H1 (cell line): ENCODE results near the gene PPARA. TPM values are rescaled to one million over a fixed set of nuclear protein-coding genes. Genes with fewer than 3 reads are reported as not detected.

Experiments used
- CTCF ChIA-PET: fragments of 300-600 bp; sonication (Branson Sonifier 250); formaldehyde crosslinking; loops from one replicate; lab custom pipeline; 2021; ENCODE audit not compliant: partially characterized antibody; lab: Charles Lee
- POLR2A ChIA-PET: fragments of 300-600 bp; sonication (Branson Sonifier 250); formaldehyde crosslinking; loops from one replicate; lab custom pipeline; 2021; ENCODE audit warnings: inconsistent platforms; ENCODE audit not compliant: partially characterized antibody; lab: Charles Lee
- DNase-seq, 2 experiments: peaks; one replicate each; pipeline versions ENCODE4 v3.0.0 to v3.0.0-alpha.2; 2010 to 2022; ENCODE audit warnings: low spot score in 2 of 2, low read depth in 1 of 2, mixed read lengths in 1 of 2
- FAIRE-seq: peaks from 2 replicates; lab custom pipeline; 2011; peaks lifted over from hg19 to GRCh38; lab: Jason Lieb, UNC
- H2AFZ ChIP-seq: 2 replicates; pipeline ENCODE4 v1.8.1; 2012; ENCODE audit warnings: low read length, inconsistent platforms
- H2AK5ac ChIP-seq: 2 replicates; pipeline ENCODE4 v1.6.1; 2013; ENCODE audit warnings: low read depth, low read length
- H2BK120ac ChIP-seq: replicated peaks from 2 replicates; pipeline ENCODE3; 2013; ENCODE audit warnings: low read depth, low read length, inconsistent platforms
- H2BK12ac ChIP-seq: 2 replicates; pipeline ENCODE4 v1.6.1; 2013; ENCODE audit warnings: low read depth, low read length
- H2BK15ac ChIP-seq: 2 replicates; pipeline ENCODE4 v1.6.1; 2013; ENCODE audit warnings: low read length
- H2BK20ac ChIP-seq: 2 replicates; pipeline ENCODE4 v1.6.1; 2013; ENCODE audit warnings: low read length
- H2BK5ac ChIP-seq: 2 replicates; pipeline ENCODE4 v1.6.1; 2013; ENCODE audit warnings: low read depth, low read length
- H3K14ac ChIP-seq: 2 replicates; pipeline ENCODE4 v1.6.1; 2013; ENCODE audit warnings: inconsistent platforms; ENCODE audit not compliant: insufficient read length
- H3K18ac ChIP-seq: 2 replicates; pipeline ENCODE4 v1.6.1; 2013; ENCODE audit warnings: low read length; ENCODE audit errors: extremely low read depth
- H3K23ac ChIP-seq: 2 replicates; pipeline ENCODE4 v1.6.1; 2013; ENCODE audit warnings: inconsistent platforms; ENCODE audit not compliant: insufficient read length
- H3K23me2 ChIP-seq: 2 replicates; pipeline ENCODE4 v1.6.1; 2013; ENCODE audit warnings: low read depth, low read length
- H3K27ac ChIP-seq: 2 replicates; pipeline ENCODE4 v1.6.1; 2011; ENCODE audit warnings: low read depth, low read length, inconsistent platforms
- H3K27me3 ChIP-seq, 4 experiments: replicated peaks in 1 of 4; 1 replicate in 1 of 4; 2 replicates in 3 of 4; pipeline versions ENCODE4 v1.6.1 to v1.8.1; 2011 to 2013; ENCODE audit warnings: low read length in 3 of 4, mild to moderate bottlenecking in 3 of 4, inconsistent platforms in 2 of 4, mixed read lengths in 2 of 4, moderate library complexity in 1 of 4; ENCODE audit not compliant: control insufficient read depth in 3 of 4, insufficient read depth in 3 of 4; ENCODE audit errors: extremely low read depth in 1 of 4
- H3K36me3 ChIP-seq, 4 experiments: 2 replicates each; pipeline versions ENCODE4 v1.6.1 to v1.8.1; 2011 to 2013; ENCODE audit warnings: mild to moderate bottlenecking in 4 of 4, low read length in 3 of 4, moderate library complexity in 2 of 4, control low read depth in 1 of 4, inconsistent platforms in 1 of 4; ENCODE audit not compliant: insufficient read depth in 4 of 4, control insufficient read depth in 2 of 4
- H3K4ac ChIP-seq: replicated peaks from 2 replicates; pipeline ENCODE3; 2013; ENCODE audit warnings: low read length, low read depth, mixed read lengths, inconsistent platforms; ENCODE audit not compliant: insufficient read length
- H3K4me1 ChIP-seq, 4 experiments: replicated peaks in 1 of 4; 1 replicate in 1 of 4; 2 replicates in 3 of 4; pipeline versions ENCODE4 v1.6.1 to v1.8.1; 2011 to 2013; ENCODE audit warnings: low read length in 3 of 4, inconsistent platforms in 2 of 4, mixed read lengths in 1 of 4; ENCODE audit not compliant: insufficient read depth in 4 of 4, control insufficient read depth in 3 of 4
- H3K4me2 ChIP-seq, 2 experiments: 2 replicates each; pipeline versions ENCODE4 v1.6.1 to v1.8.1; 2011 to 2013; ENCODE audit warnings: low read depth in 2 of 2, low read length in 2 of 2, control low read depth in 1 of 2, inconsistent platforms in 1 of 2, mild to moderate bottlenecking in 1 of 2; ENCODE audit not compliant: insufficient read depth in 1 of 2
- H3K4me3 ChIP-seq, 4 experiments: fragments of 200-600, 300-600 bp in 1 of 4; sonication (generic), shearing (Covaris generic), sonication (Bioruptor Twin) in 1 of 4; 2 replicates each; pipeline versions ENCODE4 v1.5.1 to v1.8.1; 2011 to 2016; ENCODE audit warnings: low read length in 4 of 4, low read depth in 3 of 4, control low read depth in 2 of 4, inconsistent platforms in 2 of 4, mild to moderate bottlenecking in 2 of 4, mixed read lengths in 1 of 4, moderate library complexity in 1 of 4; ENCODE audit not compliant: insufficient read depth in 2 of 4; ENCODE audit errors: extremely low read depth in 1 of 4
- H3K56ac ChIP-seq: replicated peaks from 2 replicates; pipeline ENCODE3; 2013; ENCODE audit warnings: low read depth, mild to moderate bottlenecking, mixed read lengths, low read length, inconsistent platforms; ENCODE audit not compliant: insufficient read length
- H3K79me1 ChIP-seq: 2 replicates; pipeline ENCODE4 v1.6.1; 2013; ENCODE audit warnings: low read depth, low read length, control low read depth
- H3K79me2 ChIP-seq, 2 experiments: 2 replicates each; pipeline versions ENCODE4 v1.6.1 to v1.8.1; 2012 to 2013; ENCODE audit warnings: low read length in 2 of 2, mild to moderate bottlenecking in 2 of 2, inconsistent platforms in 1 of 2; ENCODE audit not compliant: insufficient read depth in 2 of 2, control insufficient read depth in 1 of 2
- H3K9ac ChIP-seq, 4 experiments: replicated peaks in 1 of 4; 1 replicate in 1 of 4; 2 replicates in 3 of 4; pipeline versions ENCODE4 v1.6.1 to v1.8.1; 2011 to 2013; ENCODE audit warnings: low read depth in 3 of 4, low read length in 3 of 4, control low read depth in 2 of 4, mild to moderate bottlenecking in 2 of 4, moderate library complexity in 2 of 4, inconsistent platforms in 1 of 4; ENCODE audit errors: extremely low read depth in 1 of 4
- H3K9me3 ChIP-seq, 2 experiments: 2 replicates each; pipeline versions ENCODE4 v1.6.1 to v1.8.1; 2012 to 2013; ENCODE audit warnings: mild to moderate bottlenecking in 2 of 2, moderate library complexity in 2 of 2, control low read depth in 1 of 2, inconsistent platforms in 1 of 2, low read depth in 1 of 2, low read length in 1 of 2, mixed read lengths in 1 of 2; ENCODE audit not compliant: insufficient read depth in 2 of 2
- H4K20me1 ChIP-seq, 2 experiments: replicated peaks in 1 of 2; 2 replicates each; pipeline versions ENCODE3 to v1.8.1; 2011 to 2013; ENCODE audit warnings: inconsistent platforms in 2 of 2, low read length in 2 of 2, mild to moderate bottlenecking in 1 of 2; ENCODE audit not compliant: insufficient read depth in 2 of 2, control insufficient read depth in 1 of 2
- H4K5ac ChIP-seq: 2 replicates; pipeline ENCODE4 v1.6.1; 2013; ENCODE audit warnings: low read length, low read depth, mixed read lengths, inconsistent platforms; ENCODE audit not compliant: insufficient read length
- H4K8ac ChIP-seq: 2 replicates; pipeline ENCODE4 v1.8.0; 2013; ENCODE audit warnings: mild to moderate bottlenecking, moderate library complexity, low read length, inconsistent platforms; ENCODE audit not compliant: insufficient read depth; ENCODE audit errors: extremely low read depth
- H4K91ac ChIP-seq: replicated peaks from 2 replicates; pipeline ENCODE3; 2013; ENCODE audit warnings: low read length, mixed read lengths, inconsistent platforms; ENCODE audit not compliant: insufficient read length
- ASH2L ChIP-seq: fragments of 200-600, 300-600 bp; sonication (generic); IDR thresholded peaks from one replicate; pipeline ENCODE4 v1.7.1; 2017; ENCODE audit warnings: low read length
- KDM1A ChIP-seq: fragments of 200-600, 300-600 bp; sonication (generic); IDR thresholded peaks from 2 replicates; pipeline ENCODE4 v1.7.1; 2016; ENCODE audit warnings: mild to moderate bottlenecking, low read length, borderline replicate concordance
- MAFK ChIP-seq: IDR thresholded peaks from 2 replicates; pipeline ENCODE4 v1.6.1; 2012; ENCODE audit warnings: low read depth, mild to moderate bottlenecking, improper control_type of control experiment, low read length
- TBP ChIP-seq: IDR thresholded peaks from 2 replicates; pipeline ENCODE4 v1.6.1; 2011; ENCODE audit warnings: low read depth, low read length, improper control_type of control experiment
- WGBS, 2 experiments: shearing (Covaris generic) in 1 of 2; methylation state at CpG; one replicate each; pipeline versions ENCODE4 v1.1.6 to v1.1.7; 2013 to 2015; ENCODE audit warnings: low lambda C conversion rate in 2 of 2, mixed read lengths in 2 of 2, inconsistent platforms in 1 of 2, low coverage in 1 of 2, missing lambda C conversion rate in 1 of 2; ENCODE audit not compliant: insufficient replicate concordance in 2 of 2, insufficient coverage in 1 of 2, insufficient read length in 1 of 2; ENCODE audit errors: extremely low coverage in 1 of 2, missing lambda C conversion rate in 1 of 2; 5-methylcytosine and 5-hydroxymethylcytosine counted together
- polyA plus RNA-seq, 7 experiments: library from polyadenylated mRNA; depleted of rRNA in 3 of 7; stranded (reverse) in 5 of 7; unstranded in 2 of 7; fragments of >200 nt in 5 of 7; fragments of 200-250 nt in 2 of 7; gene quantifications; 1 replicate in 5 of 7; 2 replicates in 1 of 7; 4 replicates in 1 of 7; pipeline versions ENCODE4 v1.2.1 to v1.2.3, GENCODE V29; 2011 to 2013; ENCODE audit warnings: missing spikeins in 2 of 7, mixed read lengths in 2 of 7
- total RNA-seq: library from RNA; stranded (reverse); fragmentation: NEBNext Ultra II Directional; extraction: Animal tissue kit (Norgen Biotek cat#: 25700); gene quantifications from 2 replicates; pipeline ENCODE4 v1.2.1, GENCODE V29; 2021
- TF ChIP-seq, protein P1 (sequence below), 3 experiments: IDR thresholded peaks; 1 replicate in 2 of 3; 2 replicates in 1 of 3; pipeline versions ENCODE4 v1.5.1 to v1.6.1; 2011; ENCODE audit warnings: low read length in 3 of 3, mild to moderate bottlenecking in 3 of 3, inconsistent platforms in 2 of 3, low read depth in 1 of 3, moderate library complexity in 1 of 3; ENCODE audit not compliant: insufficient read depth in 1 of 3; ENCODE audit errors: control extremely low read depth in 1 of 3

The PPARA gene
- total and polyA plus RNA-seq, 2 of the 8 experiments (the other 6 are each of a cell fraction or from before 2014, with no cell fraction given) = 3.1 to 8.2 TPM

- Histone ChIP-seq H3K18ac (no peak overlapping the region), H2AK5ac (no peak overlapping the region), H3K23ac (no peak overlapping the region), H3K4ac (no peak overlapping the region), H3K4me2 (no peak overlapping the region), H3K36me3 (no peaks in the 10 kb centered on the region), H3K56ac (no peak overlapping the region), H3K9me3 (no peaks in the 10 kb centered on the region), H2BK5ac (no peak overlapping the region), H3K14ac (no peak overlapping the region), H3K27ac (no peak overlapping the region), H3K9ac (no peak overlapping the region), H3K23me2 (no peaks in the 10 kb centered on the region), H2BK120ac (no peak overlapping the region), H3K79me1 (no peaks in the 10 kb centered on the region), H2BK15ac (no peak overlapping the region), H4K91ac (no peak overlapping the region), H2AFZ (no peak overlapping the region), H3K79me2 (no peaks in the 10 kb centered on the region), H2BK12ac (no peak overlapping the region), H3K27me3 (no peaks in the 10 kb centered on the region), H4K20me1 (no peaks in the 10 kb centered on the region), H4K5ac (no peak overlapping the region), H4K8ac (no peak overlapping the region), H2BK20ac (no peak overlapping the region), H3K4me1 (0 out of 7 replicates have a peak, but pooled peaks cover 0 to 4% (median 0%) of the 10 kb centered on the region in 4 experiments), H3K4me3 (no peak overlapping the region)
- FAIRE-seq (no peak), DNase-seq (no peak)
- ChIA-PET POLR2A (no interaction called here), CTCF (no interaction called here)
- 88% methylated on average over 18 of the region's 18 CpGs; no CpG with 5 or more reads in 1 of the 2 experiments for WGBS, 2 experiments
- TF ChIP-seq MAFK (no peak), ASH2L (no peak), TBP (no peak), KDM1A (no peak)
- TF ChIP-seq, protein P1, sequence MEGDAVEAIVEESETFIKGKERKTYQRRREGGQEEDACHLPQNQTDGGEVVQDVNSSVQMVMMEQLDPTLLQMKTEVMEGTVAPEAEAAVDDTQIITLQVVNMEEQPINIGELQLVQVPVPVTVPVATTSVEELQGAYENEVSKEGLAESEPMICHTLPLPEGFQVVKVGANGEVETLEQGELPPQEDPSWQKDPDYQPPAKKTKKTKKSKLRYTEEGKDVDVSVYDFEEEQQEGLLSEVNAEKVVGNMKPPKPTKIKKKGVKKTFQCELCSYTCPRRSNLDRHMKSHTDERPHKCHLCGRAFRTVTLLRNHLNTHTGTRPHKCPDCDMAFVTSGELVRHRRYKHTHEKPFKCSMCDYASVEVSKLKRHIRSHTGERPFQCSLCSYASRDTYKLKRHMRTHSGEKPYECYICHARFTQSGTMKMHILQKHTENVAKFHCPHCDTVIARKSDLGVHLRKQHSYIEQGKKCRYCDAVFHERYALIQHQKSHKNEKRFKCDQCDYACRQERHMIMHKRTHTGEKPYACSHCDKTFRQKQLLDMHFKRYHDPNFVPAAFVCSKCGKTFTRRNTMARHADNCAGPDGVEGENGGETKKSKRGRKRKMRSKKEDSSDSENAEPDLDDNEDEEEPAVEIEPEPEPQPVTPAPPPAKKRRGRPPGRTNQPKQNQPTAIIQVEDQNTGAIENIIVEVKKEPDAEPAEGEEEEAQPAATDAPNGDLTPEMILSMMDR (IDR thresholded peaks at IDR 0.05; ENCODE audit: control extremely low read depth in 1 of 3, insufficient read depth in 1 of 3, low read depth in 1 of 3, low read length in 3 of 3) = no peak
Measured at GRCh38 chr22:46195487-46196165, 45.3 kb downstream of the PPARA start.
